H1 (cell line): Measurements from ENCODE around the gene CTF1. TPM values are rescaled to one million over a fixed set of nuclear protein-coding genes. Genes with fewer than 3 reads are reported as not detected.

Experiments used
- ASH2L ChIP-seq: fragments of 200-600, 300-600 bp; sonication (generic); IDR thresholded peaks from one replicate; pipeline ENCODE4 v1.7.1; 2017; ENCODE audit warnings: low read length
- BRCA1 ChIP-seq: IDR thresholded peaks from 2 replicates; pipeline ENCODE4 v1.6.1; 2012; ENCODE audit warnings: low read depth, low read length, improper control_type of control experiment
- CTBP2 ChIP-seq: IDR thresholded peaks from 2 replicates; pipeline ENCODE4 v1.7.0; 2011; ENCODE audit warnings: borderline replicate concordance, mild to moderate bottlenecking, moderate library complexity, mixed read lengths, low read length; ENCODE audit not compliant: insufficient read depth, insufficient read length
- FOSL1 ChIP-seq: IDR thresholded peaks from 2 replicates; pipeline ENCODE4 v1.6.1; 2011; ENCODE audit warnings: mild to moderate bottlenecking, low read depth, low read length, moderate library complexity; ENCODE audit not compliant: insufficient read depth
- GABPA ChIP-seq: IDR thresholded peaks from 2 replicates; pipeline ENCODE4 v1.6.1; 2011; ENCODE audit warnings: mild to moderate bottlenecking, low read length, moderate library complexity, borderline replicate concordance; ENCODE audit not compliant: insufficient read depth
- POU5F1 ChIP-seq: IDR thresholded peaks from 2 replicates; pipeline ENCODE4 v1.6.1; 2011; ENCODE audit warnings: low read depth, mild to moderate bottlenecking, low read length, moderate library complexity
- RBBP5 ChIP-seq: IDR thresholded peaks from 2 replicates; pipeline ENCODE4 v1.7.1; 2012; ENCODE audit warnings: low read depth, mild to moderate bottlenecking, inconsistent platforms, low read length, moderate library complexity, borderline replicate concordance
- SP2 ChIP-seq: IDR thresholded peaks from 2 replicates; pipeline ENCODE4 v1.6.1; 2012; ENCODE audit warnings: mild to moderate bottlenecking, low read length, inconsistent platforms
- polyA plus RNA-seq, 7 experiments: library from polyadenylated mRNA; depleted of rRNA in 3 of 7; stranded (reverse) in 5 of 7; unstranded in 2 of 7; fragments of >200 nt in 5 of 7; fragments of 200-250 nt in 2 of 7; gene quantifications; 1 replicate in 5 of 7; 2 replicates in 1 of 7; 4 replicates in 1 of 7; pipeline versions ENCODE4 v1.2.1 to v1.2.3, GENCODE V29; 2011 to 2013; ENCODE audit warnings: missing spikeins in 2 of 7, mixed read lengths in 2 of 7
- total RNA-seq: library from RNA; stranded (reverse); fragmentation: NEBNext Ultra II Directional; extraction: Animal tissue kit (Norgen Biotek cat#: 25700); gene quantifications from 2 replicates; pipeline ENCODE4 v1.2.1, GENCODE V29; 2021

Gene CTF1
- total and polyA plus RNA-seq, 2 of the 8 experiments (the other 6 are each of a cell fraction or from before 2014, with no cell fraction given), result 0.97 to 3.4 TPM

DNA sequence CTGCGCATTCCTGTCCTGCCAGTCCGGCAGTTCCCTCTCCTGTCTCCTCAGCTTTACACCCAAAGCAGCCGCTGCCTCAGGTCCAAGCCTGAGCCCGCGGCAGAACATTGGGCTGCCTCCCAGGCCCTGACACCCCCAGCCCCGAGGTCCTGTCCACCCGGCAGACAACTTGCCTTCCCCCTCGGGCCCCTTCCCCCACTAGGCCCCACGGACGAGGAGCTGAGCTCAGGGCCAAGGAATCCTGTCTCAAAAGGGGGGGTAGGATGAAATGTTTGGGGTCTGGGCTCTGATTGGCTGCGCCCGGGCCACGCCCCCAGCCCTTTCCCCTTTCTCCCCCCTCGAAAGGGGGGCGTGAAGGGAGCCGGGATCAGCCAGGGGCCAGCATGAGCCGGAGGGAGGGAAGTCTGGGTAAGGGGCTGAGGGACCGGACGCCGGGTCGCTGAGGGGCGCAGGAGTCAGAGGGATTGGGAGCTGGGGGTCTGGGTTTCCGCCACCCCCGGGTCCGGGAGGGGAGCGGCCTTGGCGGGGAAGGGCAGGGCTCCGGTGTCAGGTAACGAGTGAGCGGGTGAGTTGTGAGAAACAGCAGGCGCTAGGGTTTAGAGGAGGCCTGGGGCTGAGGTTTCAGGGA is at the start of gene CTF1 (continued):
- TF ChIP-seq GABPA (no peak), BRCA1 (no peak), ASH2L (peak; percentile 65), FOSL1 (no peak), RBBP5 (no peak), POU5F1 (no peak), CTBP2 (no peak), SP2 (no peak)
- TF ChIP-seq, all 59 proteins: peak for 9
